NCI-H1417 (cell line): ENCODE data around the gene NKX1-2.
A peak's percentile ranks its signal among the peaks of the same experiment; 100 is the strongest.

Experiments used
- DNase-seq, 3 experiments: peaks; one replicate each; lab custom pipeline; 2025; lab: John Stamatoyannopoulos, UW

Gene NKX1-2

DNA sequence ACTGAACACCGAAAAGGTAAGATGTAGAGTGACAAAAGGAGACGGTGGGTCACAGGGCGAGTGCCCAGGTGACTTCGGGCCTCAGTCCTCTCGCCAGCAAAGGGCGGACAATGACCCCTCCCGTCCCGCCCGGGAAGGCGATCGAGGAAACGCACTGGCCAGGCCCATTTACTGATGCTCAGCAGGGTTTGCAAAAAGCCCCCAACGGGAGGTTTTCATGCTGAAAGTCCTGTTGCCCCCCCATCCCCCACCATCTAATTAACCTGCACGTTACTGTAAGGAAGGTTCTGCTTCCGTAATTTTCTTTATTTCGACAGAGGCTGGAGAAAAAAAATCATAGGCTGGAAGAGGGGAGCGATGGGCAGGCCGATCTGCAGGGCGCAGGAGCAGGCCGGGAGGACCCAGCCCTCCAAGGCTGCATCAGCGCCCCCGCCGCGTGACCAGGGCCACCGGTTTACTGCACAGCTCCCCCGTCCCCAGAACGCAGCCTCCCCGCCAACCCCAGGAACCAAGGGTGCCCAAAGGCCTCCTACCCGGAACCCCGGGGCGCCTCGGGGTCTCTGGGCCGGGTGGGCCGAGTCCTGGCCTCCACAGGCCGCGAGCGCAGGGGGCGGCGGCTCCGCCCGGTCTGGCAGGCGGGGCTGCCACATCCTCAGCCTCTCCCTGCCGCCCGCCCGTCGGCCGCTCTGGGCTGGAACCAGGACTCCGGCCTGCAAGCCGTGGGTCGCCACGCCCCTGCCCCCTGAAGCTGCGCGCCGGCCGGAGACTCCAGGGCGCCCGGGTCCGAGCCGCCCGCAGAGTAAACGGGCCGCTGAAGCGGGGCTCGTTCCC lies 31.7 kb downstream of the NKX1-2 start:
- DNase-seq = peak; percentile 21 to 71 (median 69)

- no peak for DNase-seq
Measured at GRCh38 chr10:124416733-124417132, 33.1 kb downstream of the NKX1-2 start.

- no peak for DNase-seq
Measured at GRCh38 chr10:124415210-124415609, 34.6 kb downstream of the NKX1-2 start.

DNA sequence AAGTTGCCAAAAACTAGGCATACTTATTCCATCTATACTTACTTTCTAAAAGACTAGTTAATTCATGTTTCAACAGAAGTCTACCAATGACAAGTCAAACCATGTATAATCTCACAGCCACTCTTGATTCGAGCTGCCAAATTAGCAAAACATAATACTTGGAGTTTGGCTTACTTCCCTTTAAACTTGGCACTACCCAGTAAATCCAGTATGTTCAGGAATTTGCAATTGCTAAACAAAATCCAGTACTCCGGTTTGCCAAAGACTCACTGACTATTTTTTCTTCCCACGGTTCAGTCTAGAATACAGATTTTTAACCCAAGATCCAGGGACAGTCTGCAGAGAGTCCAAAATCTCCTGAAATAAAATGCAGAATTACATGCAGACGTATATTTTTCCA lies 35.8 kb downstream of the NKX1-2 start:
- no peak for DNase-seq

DNA sequence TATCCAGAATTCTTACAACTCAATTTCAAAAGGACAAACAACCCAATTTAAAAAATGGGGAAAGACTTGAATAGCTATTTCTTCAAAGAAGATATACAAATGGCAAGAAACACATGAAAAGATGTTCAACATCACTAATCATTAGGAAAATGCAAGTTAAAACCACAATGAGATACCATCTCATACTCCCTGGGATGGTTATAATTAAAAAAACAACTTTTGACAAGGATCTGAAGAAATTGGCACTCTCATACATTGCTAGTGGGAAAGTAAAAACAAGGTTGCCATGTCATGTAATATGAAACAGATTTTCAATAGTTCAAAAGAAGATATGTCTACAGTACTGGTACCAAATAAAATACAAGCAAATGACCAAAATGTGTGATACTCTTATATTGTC lies 40.1 kb downstream of the NKX1-2 start:
- no peak for DNase-seq

- DNase-seq = no peak
Measured at GRCh38 chr10:124408357-124408756, 41.5 kb downstream of the NKX1-2 start.

GRCh38 chr10:124407456-124407855 lies 42.4 kb downstream of the NKX1-2 start:
- no peak for DNase-seq

- peak; percentile 19 to 79 (median 72) for DNase-seq
Measured at GRCh38 chr10:124403548-124403947, 46.3 kb downstream of the NKX1-2 start.

DNA sequence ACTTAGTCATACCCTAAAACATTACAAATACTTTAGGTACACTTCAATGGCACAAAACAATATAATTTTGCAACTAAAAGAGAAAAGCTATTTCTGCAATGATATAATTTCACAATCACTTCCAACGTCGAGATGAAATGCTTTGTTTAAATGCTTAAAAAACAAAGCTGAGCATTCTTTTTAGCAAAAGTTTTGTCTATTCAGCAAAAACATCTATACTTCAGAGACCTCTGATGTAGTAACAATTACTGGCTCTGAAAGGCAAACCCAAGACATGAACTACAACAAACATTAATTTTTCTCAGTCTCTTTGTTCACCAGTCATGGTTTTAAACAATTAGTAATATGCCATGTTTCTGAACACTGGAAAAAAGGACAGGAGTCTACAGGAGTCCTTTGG lies 47.6 kb downstream of the NKX1-2 start:
- DNase-seq = no peak

GRCh38 chr10:124401633-124402032 lies 48.2 kb downstream of the NKX1-2 start:
- no peak for DNase-seq
